ENCODE results near the gene ATP6V0A4.
A peak's percentile ranks its signal among the peaks of the same experiment; 100 is the strongest.
"Not testable (repeated sequence)": the region's sequence is repeated elsewhere in the genome, so short reads cannot be mapped to it uniquely, and the experiment has no call there.

Gene ATP6V0A4

DNA sequence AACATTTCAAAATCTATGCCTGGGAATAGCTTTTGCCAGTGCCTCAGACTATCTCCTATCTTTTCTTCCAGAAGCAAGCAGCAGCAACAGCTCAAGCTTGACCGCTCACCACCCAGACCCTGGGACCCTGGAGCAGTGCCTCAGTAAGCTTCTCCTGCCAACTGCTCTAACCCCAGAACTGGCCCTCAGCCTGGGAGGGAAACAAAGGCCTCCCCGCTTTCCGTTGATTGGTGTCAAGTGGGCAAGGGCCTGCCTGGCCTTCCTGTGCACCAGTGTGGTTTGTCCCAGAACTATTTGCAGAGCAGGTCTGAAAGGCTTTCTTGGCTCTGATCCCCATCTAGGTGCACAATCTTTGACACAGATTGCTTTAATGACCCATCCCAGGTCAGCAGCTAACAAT, 3.3 kb upstream of the ATP6V0A4 start:
- no peak for DNase-seq

- no peak for DNase-seq
These were observed 1.5 kb upstream of the ATP6V0A4 start for GRCh38 chr7:138799336-138800000.

- no peak for DNase-seq
These were observed 840 bp upstream of the ATP6V0A4 start for GRCh38 chr7:138798836-138799235.

DNA sequence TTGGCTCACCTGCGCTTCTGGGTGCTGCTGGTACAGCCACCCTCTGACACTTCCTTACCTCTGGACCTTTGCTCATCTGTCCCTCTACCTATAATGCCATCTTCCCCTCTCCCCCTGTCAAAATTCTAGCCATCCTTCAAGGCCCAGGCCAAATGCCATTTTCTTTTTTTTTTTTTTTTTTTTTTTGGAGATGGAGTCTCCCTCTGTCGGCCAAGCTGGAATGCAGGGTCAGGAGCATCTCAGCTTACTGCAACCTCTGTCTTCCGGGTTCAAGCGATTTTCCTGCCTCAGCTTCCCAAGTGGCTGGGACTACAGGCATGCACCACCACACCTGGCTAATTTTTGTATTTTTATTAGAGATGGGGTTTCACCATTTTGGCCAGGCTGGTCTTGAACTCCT, 950 bp downstream of the ATP6V0A4 start:
- not testable (repeated sequence) for DNase-seq

DNA sequence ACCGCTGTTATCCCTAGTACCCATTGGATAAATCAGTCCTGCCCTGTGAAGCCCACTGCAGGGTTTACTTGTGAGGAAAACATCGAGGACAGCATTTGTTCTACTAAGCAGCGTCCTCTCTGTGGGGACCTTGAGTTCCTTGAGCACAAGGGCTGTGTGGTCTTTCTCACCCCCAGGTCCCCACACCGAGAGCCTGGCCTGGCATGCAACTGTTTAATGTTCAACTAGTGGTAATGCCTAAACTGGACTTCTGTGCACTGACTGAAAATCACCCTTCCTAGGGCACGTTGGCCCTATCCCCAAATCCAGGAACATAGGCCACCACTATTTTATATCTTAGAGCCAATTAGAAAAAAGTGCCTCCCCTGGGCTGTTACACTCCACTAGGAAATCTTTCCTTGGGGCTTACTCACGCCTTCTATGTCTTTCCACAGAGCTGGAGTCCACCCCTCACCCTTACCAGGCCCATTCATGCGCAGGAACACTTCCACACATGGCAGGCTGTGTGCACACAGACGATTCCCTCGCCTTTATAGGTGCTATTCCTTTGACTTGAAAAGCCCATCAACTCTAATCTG, 1.9 kb downstream of the ATP6V0A4 start:
- no peak for DNase-seq

DNA sequence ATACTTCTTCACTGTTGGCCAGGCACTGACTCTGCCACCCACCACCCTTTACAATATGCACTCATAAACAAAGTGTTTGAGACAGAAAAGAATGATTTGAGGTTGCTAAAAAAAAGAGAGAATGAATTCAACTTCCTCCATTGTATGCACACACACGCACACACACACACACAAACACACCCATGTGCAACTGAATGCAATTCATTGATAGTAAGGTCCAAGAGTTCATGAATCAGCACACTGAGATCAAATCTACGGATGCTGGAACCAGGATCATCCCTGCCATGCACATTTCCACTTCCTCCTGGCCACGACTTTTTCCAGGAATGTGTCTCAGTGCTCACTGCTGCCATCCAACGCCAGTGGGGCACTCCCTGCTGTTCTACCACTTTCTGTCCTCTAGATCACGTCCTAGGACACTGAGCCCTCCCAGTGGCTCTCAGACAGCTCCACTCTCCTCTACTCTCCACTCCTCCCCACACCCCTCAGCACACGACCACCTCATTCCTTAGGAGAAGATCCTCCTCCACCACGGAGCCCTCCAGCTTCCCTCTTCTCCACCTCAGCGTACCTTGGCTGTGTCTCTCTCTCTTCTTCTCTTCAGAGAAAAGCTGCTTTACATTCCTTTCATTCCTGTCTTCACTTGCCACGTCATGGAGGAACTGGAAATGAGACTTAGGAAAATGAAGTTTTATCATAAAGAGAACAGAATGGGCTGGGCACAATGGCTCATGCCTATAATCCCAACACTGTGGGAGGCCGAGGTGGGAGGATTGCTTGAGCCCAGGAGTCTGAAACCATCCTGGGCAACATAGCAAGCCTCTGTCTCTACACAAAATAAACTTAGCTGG, 12.2 kb downstream of the ATP6V0A4 start:
- peak; percentile 23 for DNase-seq

DNA sequence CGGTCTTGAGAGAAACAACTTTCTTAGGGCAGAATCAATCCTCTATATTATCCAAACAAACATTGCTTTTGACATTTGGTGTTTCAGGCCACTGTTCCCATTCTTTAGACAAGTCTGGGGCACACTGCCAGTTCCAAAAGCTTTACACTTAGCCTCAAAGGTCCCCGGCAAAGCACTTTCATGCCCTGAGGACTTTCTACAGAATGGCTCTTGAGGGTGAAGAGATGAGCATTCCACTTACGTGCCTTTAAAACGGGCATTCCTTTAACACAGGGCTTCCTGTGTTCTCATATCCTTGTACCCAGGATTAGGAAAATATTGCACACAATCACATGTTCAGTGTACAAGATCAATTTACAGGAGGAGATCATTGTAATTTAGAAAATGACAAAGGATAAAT, 13.3 kb downstream of the ATP6V0A4 start:
- DNase-seq, result no peak

GRCh38 chr7:138781004-138781403, 17.0 kb downstream of the ATP6V0A4 start:
- DNase-seq, result no peak

- no peak for DNase-seq
These were observed 21.7 kb downstream of the ATP6V0A4 start for GRCh38 chr7:138776166-138776833.

DNA sequence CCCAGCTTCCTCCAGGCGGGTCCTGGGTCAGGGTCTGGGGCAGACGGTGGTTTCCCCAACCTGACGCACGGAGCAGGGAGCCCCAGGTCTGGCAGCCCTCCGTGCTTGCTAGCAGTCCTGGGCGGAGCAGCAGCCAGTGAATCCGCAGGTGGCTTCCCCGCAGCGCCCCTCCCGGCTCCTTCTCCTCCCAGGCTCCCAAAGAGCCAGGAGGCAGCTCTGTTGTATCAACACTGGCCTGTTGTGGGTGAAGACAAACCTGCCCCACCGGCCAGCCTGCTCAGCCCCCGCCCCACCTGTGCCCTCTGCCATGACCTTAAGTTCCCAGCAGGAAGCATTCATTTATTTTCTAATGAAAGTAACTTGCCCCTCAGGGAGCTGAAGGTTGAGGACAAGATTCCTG, 24.2 kb downstream of the ATP6V0A4 start:
- no peak for DNase-seq

DNA sequence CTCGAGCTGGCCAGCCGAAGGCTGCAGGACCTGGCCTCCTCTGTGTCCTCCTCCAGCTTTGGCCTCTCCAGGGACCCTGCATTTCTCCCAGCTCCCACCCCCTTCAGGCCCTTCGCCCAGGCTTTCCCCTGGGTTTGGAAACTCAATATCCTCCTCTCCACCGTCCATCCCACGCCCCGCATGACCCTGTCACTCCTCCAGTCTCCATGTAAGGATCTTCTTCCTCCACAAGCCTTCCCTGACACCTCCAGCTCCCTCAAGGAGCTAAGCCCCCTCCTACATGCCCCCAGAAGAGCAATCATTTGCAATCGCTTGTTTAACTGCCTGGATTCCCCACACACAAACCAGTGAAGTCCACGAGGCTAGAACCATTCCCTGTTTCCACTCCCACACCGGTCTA, 24.8 kb downstream of the ATP6V0A4 start:
- DNase-seq, result no peak

- no peak for DNase-seq
These were observed 27.1 kb downstream of the ATP6V0A4 start for GRCh38 chr7:138770904-138771303.

DNA sequence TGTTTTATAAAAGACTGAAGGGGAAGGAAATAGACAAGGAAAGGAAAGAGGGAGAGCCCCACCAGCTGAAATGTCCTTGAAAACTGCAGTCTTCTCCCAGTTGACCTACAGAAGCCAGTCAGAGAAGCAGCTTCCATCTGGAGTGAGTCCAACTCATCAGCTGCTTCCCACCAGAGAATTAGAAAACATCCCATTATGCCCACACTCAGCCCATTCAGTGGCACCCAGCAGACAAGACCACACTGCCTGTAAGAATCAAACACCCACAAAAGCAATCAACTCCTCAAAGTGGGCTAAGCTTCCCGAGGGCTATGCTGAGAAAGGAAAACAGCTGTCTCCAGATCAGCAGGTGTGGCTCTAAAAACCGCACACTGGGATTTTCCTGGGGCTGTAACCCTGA, 29.8 kb downstream of the ATP6V0A4 start:
- DNase-seq, result no peak

GRCh38 chr7:138756591-138757242, 41.3 kb downstream of the ATP6V0A4 start:
- no peak for DNase-seq

DNA sequence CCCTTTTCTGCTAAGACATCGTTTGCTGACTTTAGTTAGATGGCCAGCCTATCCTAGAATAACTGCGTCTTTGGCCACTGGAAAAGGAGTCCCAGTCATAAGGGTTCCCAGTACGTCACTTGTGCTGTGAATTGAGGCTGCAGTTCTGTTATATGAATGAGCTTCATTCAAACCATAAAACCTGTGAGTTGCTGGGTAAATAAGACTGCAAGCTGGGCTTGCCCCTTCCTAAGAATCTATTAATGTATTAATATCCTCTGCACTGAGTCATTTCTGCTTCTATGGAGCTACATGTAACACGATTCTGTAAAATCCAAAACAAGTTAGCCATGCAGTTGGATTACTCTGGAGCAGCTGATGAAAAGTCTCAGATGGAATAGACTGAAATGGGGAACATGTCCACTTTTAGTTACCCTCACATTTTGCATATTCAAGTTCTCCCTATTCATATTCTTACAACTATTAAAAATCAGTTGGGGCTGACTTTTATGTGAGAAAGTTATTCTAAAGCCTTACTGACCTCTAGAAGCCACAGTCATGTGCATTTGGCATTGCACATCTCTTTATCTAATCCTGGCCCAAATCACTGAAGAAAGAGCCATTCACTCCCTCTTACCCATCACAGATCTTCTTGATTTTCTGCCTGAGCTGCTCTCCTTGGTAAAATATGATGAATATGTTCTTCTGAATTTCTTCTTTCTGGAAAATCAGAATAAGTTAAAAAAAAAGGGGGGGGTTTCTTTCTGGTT, 42.0 kb downstream of the ATP6V0A4 start:
- no peak for DNase-seq

DNA sequence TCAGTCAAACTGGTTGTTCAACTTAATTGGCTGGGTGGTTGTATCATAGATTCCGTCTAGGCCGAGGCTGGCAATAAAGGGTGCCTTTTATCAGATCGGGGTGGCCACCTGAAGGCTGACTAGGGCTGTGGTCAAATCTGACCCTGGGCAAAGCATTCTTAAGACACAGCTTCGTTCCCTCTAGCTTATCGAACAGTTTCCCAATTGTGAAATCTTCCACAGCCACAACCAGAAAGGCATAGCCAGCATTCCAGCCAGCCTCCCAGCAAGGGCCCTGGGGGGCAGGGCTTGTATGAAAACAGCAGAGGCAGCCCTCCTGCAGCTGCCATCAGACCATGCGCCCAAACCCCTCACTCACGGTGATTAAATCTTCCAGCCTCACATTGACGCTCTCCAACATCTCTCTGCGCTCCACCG, 42.7 kb downstream of the ATP6V0A4 start:
- no peak for DNase-seq

GRCh38 chr7:138753610-138754009, 44.4 kb downstream of the ATP6V0A4 start:
- DNase-seq, result no peak

- no peak for DNase-seq
These were observed 44.9 kb downstream of the ATP6V0A4 start for GRCh38 chr7:138753150-138753518.

DNA sequence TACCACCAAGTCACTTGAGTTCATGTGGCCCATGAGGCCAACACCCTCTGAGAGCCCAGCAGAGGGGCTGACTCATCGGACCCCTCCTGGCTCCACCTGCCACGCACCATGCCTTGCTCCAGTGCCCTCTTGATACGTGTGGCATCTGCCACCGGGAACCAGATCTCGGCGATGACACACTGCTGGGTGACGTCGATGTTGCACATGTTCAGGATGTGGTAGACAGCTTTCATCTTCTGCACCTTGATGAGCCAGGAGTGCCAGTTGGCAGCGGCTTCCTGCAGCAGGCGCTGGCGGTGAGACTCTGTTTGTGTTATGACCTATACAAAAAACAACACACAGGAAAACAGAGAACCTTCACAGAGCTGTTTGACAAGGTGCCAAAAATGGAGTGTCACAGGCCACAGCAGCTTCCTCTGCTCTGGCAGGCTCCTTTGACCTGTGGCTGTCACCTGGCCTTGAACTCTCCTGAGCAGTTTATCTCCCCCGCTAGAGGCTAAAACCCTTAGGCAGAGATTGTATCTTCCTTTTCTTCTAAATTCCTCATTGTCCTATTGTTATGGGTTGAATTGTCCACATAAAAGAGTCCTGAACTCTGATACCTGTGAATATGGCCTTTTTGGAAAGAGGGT, 45.4 kb downstream of the ATP6V0A4 start:
- DNase-seq, result no peak

DNA sequence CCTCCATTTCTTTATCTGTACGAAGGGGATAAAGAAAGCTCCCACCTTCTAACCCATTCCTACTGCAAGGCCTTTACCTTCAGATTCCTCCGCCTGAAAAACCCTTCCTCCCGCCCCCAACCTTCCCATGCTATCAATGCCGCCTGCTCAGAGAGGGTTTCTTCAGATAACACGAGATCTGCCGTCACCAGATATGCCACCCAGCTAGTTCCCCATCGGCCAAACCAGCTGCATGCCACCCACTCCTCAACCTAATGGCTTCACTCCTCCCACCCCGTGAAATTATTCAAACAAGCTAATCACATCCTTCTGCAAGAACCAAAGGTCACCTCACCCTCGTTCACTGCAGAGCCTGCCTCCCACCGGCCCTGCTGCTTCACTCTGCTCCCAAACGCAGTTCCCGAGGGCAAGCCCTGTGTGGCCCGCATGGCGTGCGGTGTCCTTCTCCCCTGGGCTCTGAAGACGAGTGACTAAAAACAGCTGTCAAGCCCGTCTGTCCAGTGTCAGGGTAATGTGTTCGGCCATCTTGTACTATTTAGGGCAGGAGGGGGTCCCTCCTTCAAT, 47.0 kb downstream of the ATP6V0A4 start:
- no peak for DNase-seq

DNA sequence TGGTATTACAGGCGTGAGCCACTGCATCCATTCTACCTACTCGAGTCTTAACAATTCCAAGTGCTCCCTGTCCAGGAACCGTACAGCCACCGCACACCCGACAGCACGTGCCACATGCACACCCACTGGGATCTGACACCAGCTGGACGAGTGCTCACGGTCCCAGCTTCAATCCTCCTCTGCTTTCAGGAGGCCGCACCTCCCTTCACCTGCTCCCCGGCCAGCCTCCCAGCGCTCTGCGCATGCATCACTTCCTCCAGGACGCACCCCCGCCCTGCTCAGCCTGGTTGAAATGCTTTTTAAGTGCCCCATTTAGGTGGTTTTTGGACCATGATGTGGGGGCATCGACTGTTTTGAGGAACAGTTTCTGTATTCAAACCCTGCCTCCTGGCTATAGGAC, 47.5 kb downstream of the ATP6V0A4 start:
- DNase-seq, result no peak
